ENCODE results near the gene UGT2B11.
"Not testable (repeated sequence)": the region's sequence is repeated elsewhere in the genome, so short reads cannot be mapped to it uniquely, and the experiment has no call there.

The UGT2B11 gene

GRCh38 chr4:69170233-69171134 is 44.1 kb downstream of the UGT2B11 start:
- DNase-seq (ENCODE audit: low spot score); POLR2A ChIA-PET (ENCODE audit: low non-redundant PET); H3K27ac ChIP-seq: not testable (repeated sequence)
- CTCF ChIA-PET, result interaction anchor here (0.6 to 1.3 kb wide), 13 partner anchors 8 to 1751 kb away, joined by 3 to 8 read pairs (median 4); no protein-coding TSS in a partner anchor
- TF ChIP-seq CTCF (conservative IDR thresholded peaks at IDR 0.05; ENCODE audit: low read depth), result peak; percentile 46

GRCh38 chr4:69169171-69169570 is 45.4 kb downstream of the UGT2B11 start:
- H3K27ac ChIP-seq; CTCF ChIA-PET; POLR2A ChIA-PET (ENCODE audit: low non-redundant PET); DNase-seq (ENCODE audit: low spot score): not testable (repeated sequence)

- ChIA-PET CTCF (no interaction called here), POLR2A (ENCODE audit: low non-redundant PET) (no interaction called here)
- no peak overlapping the region for H3K27ac ChIP-seq
- DNase-seq (ENCODE audit: low spot score), result no peak
- no peak for TF ChIP-seq CTCF (conservative IDR thresholded peaks at IDR 0.05; ENCODE audit: low read depth)
Observed at GRCh38 chr4:69167300-69167699, 47.2 kb downstream of the UGT2B11 start.

GRCh38 chr4:69166376-69166775 is 48.2 kb downstream of the UGT2B11 start:
- POLR2A ChIA-PET (ENCODE audit: low non-redundant PET); DNase-seq (ENCODE audit: low spot score): not testable (repeated sequence)

GRCh38 chr4:69165707-69166106 is 48.8 kb downstream of the UGT2B11 start:
- CTCF ChIA-PET; POLR2A ChIA-PET (ENCODE audit: low non-redundant PET); DNase-seq (ENCODE audit: low spot score); H3K27ac ChIP-seq: not testable (repeated sequence)

More at GRCh38 chr4:69166376-69166775, 48.2 kb downstream of the UGT2B11 start:
- CTCF ChIA-PET, H3K27ac ChIP-seq: not testable (repeated sequence)

- DNase-seq (ENCODE audit: low spot score), result no peak
Observed at GRCh38 chr4:69156913-69157312, 57.6 kb downstream of the UGT2B11 start.

GRCh38 chr4:69154021-69154420 is 60.5 kb downstream of the UGT2B11 start:
- H3K27ac ChIP-seq, result no peak overlapping the region
- POLR2A ChIA-PET (ENCODE audit: low non-redundant PET), result no interaction called here
- CTCF ChIA-PET, result interaction anchor here (0.8 kb wide), 1 partner anchor 16 kb away, joined by 6 read pairs; no protein-coding TSS in a partner anchor
- TF ChIP-seq CTCF (conservative IDR thresholded peaks at IDR 0.05; ENCODE audit: low read depth), result no peak
- no peak for DNase-seq (ENCODE audit: low spot score)

More at GRCh38 chr4:69156913-69157312, 57.6 kb downstream of the UGT2B11 start:
- CTCF ChIA-PET, result interaction anchor here (0.6 kb wide), 1 partner anchor 80 kb away, joined by 4 read pairs; no protein-coding TSS in a partner anchor
- POLR2A ChIA-PET (ENCODE audit: low non-redundant PET), result no interaction called here
- H3K27ac ChIP-seq, result no peak overlapping the region
- no peak for TF ChIP-seq CTCF (conservative IDR thresholded peaks at IDR 0.05; ENCODE audit: low read depth)

All from RWPE1 (cell line).